H1 (cell line): ENCODE measurements around the gene ASB14. TPM values are rescaled to one million over a fixed set of nuclear protein-coding genes. Genes with fewer than 3 reads are reported as not detected.

Source experiments
- CHD2 ChIP-seq: IDR thresholded peaks from 2 replicates; pipeline ENCODE4 v1.6.1; 2012; ENCODE audit warnings: low read length, improper control_type of control experiment
- CTCF ChIP-seq, 3 experiments: IDR thresholded peaks; 1 replicate in 2 of 3; 2 replicates in 1 of 3; pipeline versions ENCODE4 v1.5.1 to v1.6.1; 2011; ENCODE audit warnings: low read length in 3 of 3, mild to moderate bottlenecking in 3 of 3, inconsistent platforms in 2 of 3, low read depth in 1 of 3, moderate library complexity in 1 of 3; ENCODE audit not compliant: insufficient read depth in 1 of 3; ENCODE audit errors: control extremely low read depth in 1 of 3
- E2F6 ChIP-seq: IDR thresholded peaks from 2 replicates; pipeline ENCODE4 v1.6.1; 2012; ENCODE audit warnings: inconsistent platforms
- EP300 ChIP-seq, 2 experiments: IDR thresholded peaks; 1 replicate in 1 of 2; 2 replicates in 1 of 2; pipeline ENCODE4 v1.6.1; 2011 to 2012; ENCODE audit warnings: low read depth in 2 of 2, low read length in 2 of 2, mild to moderate bottlenecking in 2 of 2, borderline replicate concordance in 1 of 2, inconsistent platforms in 1 of 2, moderate library complexity in 1 of 2
- HDAC6 ChIP-seq: IDR thresholded peaks from one replicate; pipeline ENCODE4 v1.7.1; 2012; ENCODE audit warnings: low read depth, mild to moderate bottlenecking, inconsistent platforms, low read length, moderate library complexity
- KDM1A ChIP-seq: fragments of 200-600, 300-600 bp; sonication (generic); IDR thresholded peaks from 2 replicates; pipeline ENCODE4 v1.7.1; 2016; ENCODE audit warnings: mild to moderate bottlenecking, low read length, borderline replicate concordance
- KDM4A ChIP-seq: IDR thresholded peaks from one replicate; pipeline ENCODE4 v1.7.1; 2012; ENCODE audit warnings: low read depth, mild to moderate bottlenecking, moderate library complexity, low read length, inconsistent platforms; ENCODE audit not compliant: severe bottlenecking
- MAX ChIP-seq: IDR thresholded peaks from 2 replicates; pipeline ENCODE4 v1.6.1; 2012; ENCODE audit warnings: inconsistent platforms
- RBBP5 ChIP-seq: IDR thresholded peaks from 2 replicates; pipeline ENCODE4 v1.7.1; 2012; ENCODE audit warnings: low read depth, mild to moderate bottlenecking, inconsistent platforms, low read length, moderate library complexity, borderline replicate concordance
- RFX5 ChIP-seq: IDR thresholded peaks from 2 replicates; pipeline ENCODE4 v1.6.1; 2011; ENCODE audit warnings: low read depth, low read length, improper control_type of control experiment, borderline replicate concordance
- SIN3A ChIP-seq, 2 experiments: IDR thresholded peaks in 1 of 2; conservative IDR thresholded peaks in 1 of 2; 2 replicates each; pipeline ENCODE4 v1.6.1; 2011 to 2012; ENCODE audit warnings: low read length in 2 of 2, improper control_type of control experiment in 1 of 2, low read depth in 1 of 2, mild to moderate bottlenecking in 1 of 2
- SP1 ChIP-seq: IDR thresholded peaks from 2 replicates; pipeline ENCODE4 v1.6.1; 2011; ENCODE audit warnings: low read depth, low read length
- SP4 ChIP-seq: IDR thresholded peaks from 2 replicates; pipeline ENCODE4 v1.6.1; 2012; ENCODE audit warnings: low read length, inconsistent platforms
- TAF7 ChIP-seq: optimal IDR thresholded peaks from 2 replicates; pipeline ENCODE3; 2011; ENCODE audit warnings: low read depth, mild to moderate bottlenecking, inconsistent platforms, low read length, moderate library complexity, borderline replicate concordance
- TBP ChIP-seq: IDR thresholded peaks from 2 replicates; pipeline ENCODE4 v1.6.1; 2011; ENCODE audit warnings: low read depth, low read length, improper control_type of control experiment
- polyA plus RNA-seq, 7 experiments: library from polyadenylated mRNA; depleted of rRNA in 3 of 7; stranded (reverse) in 5 of 7; unstranded in 2 of 7; fragments of >200 nt in 5 of 7; fragments of 200-250 nt in 2 of 7; gene quantifications; 1 replicate in 5 of 7; 2 replicates in 1 of 7; 4 replicates in 1 of 7; pipeline versions ENCODE4 v1.2.1 to v1.2.3, GENCODE V29; 2011 to 2013; ENCODE audit warnings: missing spikeins in 2 of 7, mixed read lengths in 2 of 7
- total RNA-seq: library from RNA; stranded (reverse); fragmentation: NEBNext Ultra II Directional; extraction: Animal tissue kit (Norgen Biotek cat#: 25700); gene quantifications from 2 replicates; pipeline ENCODE4 v1.2.1, GENCODE V29; 2021

The ASB14 gene
- total and polyA plus RNA-seq, 2 of the 8 experiments (the other 6 are each of a cell fraction or from before 2014, with no cell fraction given), result not detected

DNA sequence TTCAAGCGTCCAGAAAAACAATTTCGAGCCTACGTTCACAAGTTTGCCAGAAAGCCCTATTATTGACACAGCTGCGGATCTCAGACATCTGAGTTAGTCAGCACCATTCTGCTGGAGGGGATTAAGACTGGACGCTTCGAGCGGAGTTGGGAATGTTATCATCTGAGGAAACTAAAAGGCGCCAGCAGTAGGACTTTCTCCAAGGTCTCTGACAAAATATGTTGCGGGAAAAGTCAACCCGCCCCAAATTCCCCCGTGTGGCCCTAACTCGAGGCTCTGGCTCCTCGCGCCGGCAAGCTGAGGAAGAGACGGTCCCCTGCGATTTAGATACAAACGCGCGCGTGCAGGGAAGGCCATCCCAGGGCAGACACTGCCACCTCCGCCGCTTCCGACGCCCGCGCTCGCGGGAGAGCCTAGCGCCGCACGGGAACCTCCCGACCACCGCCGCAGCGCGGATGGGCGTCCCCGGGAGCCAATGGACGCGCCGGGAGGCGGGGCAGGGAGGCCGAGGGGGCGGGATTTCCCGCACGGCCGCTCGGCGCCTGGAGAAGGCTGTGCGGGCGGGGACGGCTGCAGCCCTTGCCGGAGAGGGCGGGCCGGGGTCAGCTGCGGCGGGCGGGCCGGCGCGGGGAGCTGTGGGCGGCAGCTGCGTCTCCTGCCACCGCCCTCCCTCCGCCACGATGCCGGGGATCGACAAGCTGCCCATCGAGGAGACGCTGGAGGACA is 65.1 kb downstream of the ASB14 start, which contains the start of gene APPL1 (continued):
- TF ChIP-seq KDM4A (peak; percentile 70), TBP (peak; percentile 54; the same call in 1 of the 2 replicates), RFX5 (no peak), KDM1A (no peak), CHD2 (peak; percentile 86), EP300 (IDR thresholded peaks at IDR 0.05; ENCODE audit: borderline replicate concordance in 1 of 2, low read depth in 2 of 2, low read length in 2 of 2) (no peak), MAX (peak; percentile 81), SIN3A (conservative IDR thresholded peaks at IDR 0.05 in 1 of 2, IDR thresholded peaks at IDR 0.05 in 1 of 2; ENCODE audit: low read depth in 1 of 2, low read length in 2 of 2) (0 out of 4 replicates have a peak, but pooled peaks of 1 of the 2 experiments have one; percentile 22), SP1 (peak; percentile 83), RBBP5 (peak; percentile 54; the same call in 1 of the 2 replicates), HDAC6 (no peak), SP4 (peak; percentile 62; the same call in 1 of the 2 replicates), E2F6 (peak; percentile 88), TAF7 (no peak), CTCF (IDR thresholded peaks at IDR 0.05; ENCODE audit: control extremely low read depth in 1 of 3, insufficient read depth in 1 of 3, low read depth in 1 of 3, low read length in 3 of 3) (no peak)
- TF ChIP-seq, all 59 proteins: peak for 17
